ENCODE data around the gene MED10. TPM values are rescaled to one million over a fixed set of nuclear protein-coding genes. Genes with fewer than 3 reads are reported as not detected.

The MED10 gene
- total and polyA plus RNA-seq, 9 of the 15 experiments (the other 6 are each of a cell fraction or from before 2014, with no cell fraction given), result 23.8 to 83.4 (median 58.8) TPM

- Histone ChIP-seq H3K4me1 (replicated peaks in 1 of 2; ENCODE audit: control insufficient read depth in 2 of 2, insufficient read depth in 2 of 2, low read length in 2 of 2) (peaks cover 6 to 16% of the 10 kb centered on the region in 2 experiments; a peak in 4 of 5 replicates), H3K4me2 (ENCODE audit: insufficient read depth, low read length) (no peak overlapping the region), H3K9me1 (ENCODE audit: control insufficient read depth, insufficient read depth, low read length) (no peaks in the 10 kb centered on the region), H4K20me1 (replicated peaks; ENCODE audit: control insufficient read depth, insufficient read depth, low read length) (no peaks in the 10 kb centered on the region), H3K9me3 (replicated peaks; ENCODE audit: control insufficient read depth, insufficient read depth, low read depth, low read length) (no peaks in the 10 kb centered on the region), H3K36me3 (ENCODE audit: control insufficient read depth, insufficient read depth, low read length) (no peaks in the 10 kb centered on the region), H3K9ac (ENCODE audit: insufficient read depth in 1 of 2, low read depth in 2 of 2, low read length in 2 of 2) (no peak overlapping the region), H3K4me3 (no peak overlapping the region), H3K27me3 (ENCODE audit: control insufficient read depth in 2 of 2, insufficient read depth in 2 of 2, low read length in 2 of 2) (peaks cover 35 to 44% of the 10 kb centered on the region in 2 experiments), H3K79me2 (ENCODE audit: control insufficient read depth, insufficient read depth, low read length) (no peaks in the 10 kb centered on the region), H2AFZ (ENCODE audit: low read depth, low read length) (no peak overlapping the region), H3K27ac (ENCODE audit: extremely low read depth, low read depth, low read length) (no peak overlapping the region)
- 0% methylated on average over 4 of the region's 4 CpGs for WGBS (ENCODE audit: insufficient coverage, low coverage, missing lambda C conversion rate)
- no peak for TF ChIP-seq ARID3A (IDR thresholded peaks at IDR 0.05; ENCODE audit: borderline replicate concordance, low read depth, low read length)
- TF ChIP-seq CBX1 (IDR thresholded peaks at IDR 0.05; ENCODE audit: low read depth), result no peak
- no peak for TF ChIP-seq BHLHE40 (IDR thresholded peaks at IDR 0.05; ENCODE audit: low read length)
- no peak for TF ChIP-seq SLC30A9 (CRISPR knock-in tag; IDR thresholded peaks at IDR 0.05)
- TF ChIP-seq NFE2L1 (tag; IDR thresholded peaks at IDR 0.05; ENCODE audit: borderline replicate concordance, low read depth), result no peak
- no peak for TF ChIP-seq GATAD2B (IDR thresholded peaks at IDR 0.05; ENCODE audit: borderline replicate concordance)
- no peak for TF ChIP-seq CBFA2T2 (conservative IDR thresholded peaks at IDR 0.05)
- no peak for TF ChIP-seq ZNF140 (CRISPR knock-in tag; IDR thresholded peaks at IDR 0.05)
- TF ChIP-seq HOMEZ (CRISPR knock-in tag; IDR thresholded peaks at IDR 0.05), result no peak
- TF ChIP-seq SRSF1 (IDR thresholded peaks at IDR 0.05; ENCODE audit: low read depth, low read length), result no peak
- no peak for TF ChIP-seq ZNF12 (CRISPR knock-in tag; IDR thresholded peaks at IDR 0.05)
- TF ChIP-seq, protein P1, sequence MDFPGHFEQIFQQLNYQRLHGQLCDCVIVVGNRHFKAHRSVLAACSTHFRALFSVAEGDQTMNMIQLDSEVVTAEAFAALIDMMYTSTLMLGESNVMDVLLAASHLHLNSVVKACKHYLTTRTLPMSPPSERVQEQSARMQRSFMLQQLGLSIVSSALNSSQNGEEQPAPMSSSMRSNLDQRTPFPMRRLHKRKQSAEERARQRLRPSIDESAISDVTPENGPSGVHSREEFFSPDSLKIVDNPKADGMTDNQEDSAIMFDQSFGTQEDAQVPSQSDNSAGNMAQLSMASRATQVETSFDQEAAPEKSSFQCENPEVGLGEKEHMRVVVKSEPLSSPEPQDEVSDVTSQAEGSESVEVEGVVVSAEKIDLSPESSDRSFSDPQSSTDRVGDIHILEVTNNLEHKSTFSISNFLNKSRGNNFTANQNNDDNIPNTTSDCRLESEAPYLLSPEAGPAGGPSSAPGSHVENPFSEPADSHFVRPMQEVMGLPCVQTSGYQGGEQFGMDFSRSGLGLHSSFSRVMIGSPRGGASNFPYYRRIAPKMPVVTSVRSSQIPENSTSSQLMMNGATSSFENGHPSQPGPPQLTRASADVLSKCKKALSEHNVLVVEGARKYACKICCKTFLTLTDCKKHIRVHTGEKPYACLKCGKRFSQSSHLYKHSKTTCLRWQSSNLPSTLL (IDR thresholded peaks at IDR 0.05), result no peak
- DNase-seq (ENCODE audit: extremely low read depth in 1 of 4, low spot score in 3 of 4), result no peak
- no peak for ATAC-seq
- ChIA-PET POLR2A (interaction anchor here (0.6 to 1.2 kb wide), 2 partner anchors 35 to 67 kb away, joined by 3 read pairs; no protein-coding TSS in a partner anchor), CTCF (ENCODE audit: low intra/inter-chr PET ratio) (no interaction called here)
- BruUV-seq (replicated peaks), result no TSS peak
- intact Hi-C loops (cut with micrococcal nuclease) (no loop called here), in situ Hi-C loops (cut with MboI) (no loop called here)
- no peak for FAIRE-seq
Observed at GRCh38 chr5:6403416-6403815, 25.1 kb upstream of the MED10 start.

All from K562 (cell line).